Kidney capillary endothelial cell (primary cell): Measurements from ENCODE around the gene METAP2.

Experiments used
- DNase-seq: peaks from one replicate; pipeline ENCODE4 v3.0.0-alpha.2; 2018; ENCODE audit warnings: low spot score

The METAP2 gene

GRCh38 chr12:95551305-95551704 lies 77.4 kb downstream of the METAP2 start, which contains the start of gene USP44:
TSS of gene USP44 (minus strand) at chr12:95551476. CDS start at chr12:95534256, 17,220 bp downstream.
- no peak for DNase-seq

DNA sequence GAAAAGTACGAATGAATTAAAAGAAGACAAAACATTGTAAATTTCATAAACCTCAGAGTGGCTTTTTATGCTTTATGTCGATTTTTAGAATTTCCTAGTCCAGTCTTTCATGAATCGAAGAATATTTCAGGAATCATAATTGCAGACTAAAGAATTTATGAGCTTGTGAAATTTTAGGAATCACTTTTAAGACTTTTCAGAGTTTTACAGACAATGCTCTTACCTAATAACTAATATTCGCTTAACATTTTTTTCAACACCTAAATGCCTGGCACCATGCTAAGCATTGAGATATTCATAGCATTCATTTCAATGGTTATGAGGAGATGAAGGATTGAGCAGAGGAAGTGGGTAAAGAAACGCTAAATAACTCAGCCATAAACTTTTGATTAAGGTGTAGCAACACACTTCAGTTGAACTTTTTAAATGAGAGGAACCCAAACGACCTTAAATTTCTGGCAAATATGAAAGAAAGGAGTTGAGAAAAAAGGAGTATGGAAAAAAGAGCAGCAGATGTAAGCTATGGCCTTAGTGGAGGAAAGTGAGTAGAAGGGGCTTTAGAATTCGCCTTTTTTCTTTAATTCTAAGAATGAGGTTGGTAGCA lies 78.1 kb downstream of the METAP2 start:
- DNase-seq: no peak

DNA sequence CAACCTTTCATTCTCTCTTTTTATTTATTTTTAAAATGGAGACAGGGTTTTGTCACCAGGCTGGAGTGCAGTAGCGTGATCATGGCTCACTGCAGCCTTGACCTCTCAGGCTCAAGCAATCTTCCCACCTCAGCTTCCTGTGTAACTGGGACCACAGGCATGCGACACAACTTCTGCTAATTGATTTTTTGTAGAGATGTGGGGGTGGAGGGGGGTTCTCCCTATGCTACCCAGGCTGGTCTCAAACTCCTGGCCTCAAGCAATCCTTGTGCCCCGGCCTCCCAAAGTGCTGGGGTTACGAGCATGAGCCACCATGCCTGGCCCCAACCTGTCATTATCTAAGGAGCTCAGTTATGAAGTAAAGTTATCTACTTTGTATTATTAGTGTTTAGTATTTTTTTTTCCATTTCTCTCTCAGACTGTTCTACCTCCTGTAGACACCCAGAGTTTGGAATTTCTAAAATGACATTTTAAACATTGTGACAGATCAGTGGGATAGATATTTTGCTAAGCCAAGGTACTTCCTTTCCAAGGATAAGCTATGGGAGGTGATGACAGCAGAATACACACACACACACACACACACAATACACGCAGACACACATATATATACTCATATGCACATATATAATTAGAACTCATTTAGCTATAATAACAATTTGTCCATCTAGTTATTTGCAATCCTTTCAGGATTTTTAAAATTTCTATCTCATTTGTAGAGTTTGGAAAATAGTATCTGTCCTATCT lies 79.4 kb downstream of the METAP2 start:
- DNase-seq: no peak

- no peak for DNase-seq
These were observed 80.7 kb downstream of the METAP2 start for GRCh38 chr12:95554532-95555071.

DNA sequence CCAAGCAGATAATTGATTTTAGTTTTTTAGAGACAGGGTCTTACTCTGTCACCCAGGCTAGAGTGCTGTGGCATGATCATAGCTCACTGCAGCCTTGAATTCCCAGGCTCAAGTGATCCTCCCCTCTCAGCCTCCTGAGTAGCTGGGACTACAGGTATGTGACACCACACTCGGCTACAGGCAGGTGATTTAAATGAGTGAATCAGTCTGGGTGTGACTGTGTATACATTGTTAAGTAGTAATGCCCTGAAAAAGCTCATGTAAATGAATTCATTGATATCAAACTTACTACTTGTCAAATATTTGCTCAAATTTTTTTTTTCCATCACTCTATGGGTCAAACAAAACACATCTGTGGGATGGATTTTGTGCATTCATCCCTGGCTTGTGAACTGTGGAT lies 83.7 kb downstream of the METAP2 start:
- no peak for DNase-seq
